HepG2 (cell line): ENCODE data around the gene TBL3. TPM values are rescaled to one million over a fixed set of nuclear protein-coding genes. Genes with fewer than 3 reads are reported as not detected.

ENCODE experiments used
- ATAC-seq: fragments of 200-7000 bp; cut with Tn5 transposase; 3 replicates; pipeline ENCODE4 v1.9.1; 2020; ENCODE audit warnings: mild to moderate bottlenecking, moderate library complexity
- BruUV-seq: library from RNA; stranded (reverse); fragments of 400-500 nt; replicated peaks from 2 replicates; lab custom pipeline; 2021; lab: Mats Ljungman, UMichigan
- CTCF ChIA-PET: fragments of 300-600 bp; formaldehyde crosslinking; extraction: SDS; loops from one replicate; lab custom pipeline; 2021; ENCODE audit warnings: low total read pairs, inconsistent platforms, low intra/inter-chr PET ratio; lab: Yijun Ruan, JAX
- POLR2A ChIA-PET: fragments of 350-600 bp; sonication (Branson Sonifier 250); formaldehyde crosslinking; loops from one replicate; lab custom pipeline; 2020; ENCODE audit warnings: antibody characterized with exemption, inconsistent platforms; lab: Yijun Ruan, JAX
- DNase-seq: peaks from one replicate; pipeline ENCODE4 v3.0.0-alpha.2; 2015; ENCODE audit warnings: low spot score
- FAIRE-seq: peaks from 3 replicates; lab custom pipeline; 2011; peaks lifted over from hg19 to GRCh38; lab: Jason Lieb, UNC
- H2AFZ ChIP-seq: one replicate; pipeline ENCODE4 v1.6.1; 2011; ENCODE audit warnings: low read length, inconsistent platforms
- H3K27ac ChIP-seq: fragments of 300-600 bp; 3 replicates; pipeline ENCODE4 v1.8.0; 2011; ENCODE audit warnings: mixed run types, mild to moderate bottlenecking, mixed read lengths, low read length, inconsistent platforms; ENCODE audit not compliant: insufficient read depth; ENCODE audit errors: extremely low read length
- H3K27me3 ChIP-seq, 2 experiments: fragments of 200-600 bp in 1 of 2; 2 replicates in 1 of 2; 3 replicates in 1 of 2; pipeline versions ENCODE4 v1.6.0 to v1.8.0; 2011; ENCODE audit warnings: low read length in 2 of 2, mild to moderate bottlenecking in 2 of 2, moderate library complexity in 2 of 2, inconsistent platforms in 1 of 2; ENCODE audit not compliant: insufficient read depth in 2 of 2, control insufficient read depth in 1 of 2
- H3K36me3 ChIP-seq, 2 experiments: fragments of 200-600 bp in 1 of 2; replicated peaks in 1 of 2; 2 replicates in 1 of 2; 3 replicates in 1 of 2; pipeline versions ENCODE4 v1.5.1 to v1.8.0; 2011; ENCODE audit warnings: low read length in 2 of 2, inconsistent platforms in 1 of 2; ENCODE audit not compliant: insufficient read depth in 2 of 2, control insufficient read depth in 1 of 2
- H3K4me1 ChIP-seq: 2 replicates; pipeline ENCODE4 v1.5.1; 2012; ENCODE audit warnings: low read length, inconsistent platforms; ENCODE audit not compliant: insufficient read depth
- H3K4me2 ChIP-seq: 2 replicates; pipeline ENCODE4 v1.6.0; 2011; ENCODE audit warnings: low read depth, low read length, inconsistent platforms
- H3K4me3 ChIP-seq, 3 experiments: fragments of 200-600 bp in 1 of 3; sonication (generic), shearing (Covaris generic) in 1 of 3; replicated peaks in 1 of 3; 2 replicates each; pipeline ENCODE4 v1.5.1; 2011 to 2016; ENCODE audit warnings: low read length in 3 of 3, inconsistent platforms in 2 of 3, low read depth in 2 of 3, mild to moderate bottlenecking in 2 of 3, control low read depth in 1 of 3, mixed read lengths in 1 of 3; ENCODE audit not compliant: insufficient read depth in 1 of 3
- H3K79me2 ChIP-seq: one replicate; pipeline ENCODE4 v1.6.1; 2011; ENCODE audit warnings: low read length, inconsistent platforms; ENCODE audit not compliant: insufficient read depth
- H3K9ac ChIP-seq: 2 replicates; pipeline ENCODE4 v1.6.0; 2011; ENCODE audit warnings: mild to moderate bottlenecking, low read depth, low read length, inconsistent platforms; ENCODE audit not compliant: insufficient read depth
- H3K9me3 ChIP-seq: 2 replicates; pipeline ENCODE4 v1.5.1; 2012; ENCODE audit warnings: mild to moderate bottlenecking, low read length
- H4K20me1 ChIP-seq: 2 replicates; pipeline ENCODE4 v1.6.0; 2011; ENCODE audit warnings: inconsistent platforms, mild to moderate bottlenecking, low read length, moderate library complexity; ENCODE audit not compliant: insufficient read depth
- MIER2 ChIP-seq: IDR thresholded peaks from 2 replicates; pipeline ENCODE4 v1.6.1; 2016; ENCODE audit warnings: missing biosample characterization, missing genetic modification reagents
- NAIF1 ChIP-seq: sonication (generic); formaldehyde crosslinking; IDR thresholded peaks from 2 replicates; pipeline ENCODE4 v1.5.0; 2020; ENCODE audit warnings: mild to moderate bottlenecking, missing genetic modification reagents, borderline replicate concordance
- ZNF674 ChIP-seq: sonication (generic); formaldehyde crosslinking; IDR thresholded peaks from 2 replicates; pipeline ENCODE4 v1.5.0; 2020; ENCODE audit warnings: low read depth, mild to moderate bottlenecking, missing genetic modification reagents
- WGBS: methylation state at CpG from one replicate; pipeline ENCODE4 v1.1.6; 2017; ENCODE audit warnings: low lambda C conversion rate; 5-methylcytosine and 5-hydroxymethylcytosine counted together
- in situ Hi-C: cut with HindIII; loops from 2 replicates; pipeline ENCODE4 v1.10.0; 2017; ENCODE audit warnings: low pct_unique_long_range_greater_than_20kb; ENCODE audit not compliant: extremely low pct_ligation_motif_present
- intact Hi-C: fragments of 100-400 bp; cut with micrococcal nuclease; formaldehyde crosslinking; loops from one replicate; pipeline ENCODE4 v1.10.0; 2022; ENCODE audit not compliant: unreplicated experiment
- polyA plus RNA-seq, 8 experiments: library from polyadenylated mRNA; depleted of rRNA in 3 of 8; stranded (reverse) in 7 of 8; unstranded in 1 of 8; fragments of >200 nt; fragmentation: Illumina TruSeq in 4 of 8; extraction: Trizol in 4 of 8; gene quantifications; 2 replicates each; pipeline versions ENCODE4 v1.2.1 to v1.2.3, GENCODE V29; 2011 to 2016; ENCODE audit warnings: low read depth in 4 of 8, missing spikeins in 1 of 8, mixed read lengths in 1 of 8; ENCODE audit not compliant: insufficient read depth in 1 of 8
- total RNA-seq, 5 experiments: library from RNA; depleted of rRNA; stranded (reverse); fragments of >200 nt; fragmentation: Illumina TruSeq; extraction: Trizol; gene quantifications; 2 replicates each; pipeline ENCODE4 v1.2.3, GENCODE V29; 2016; ENCODE audit warnings: low read depth in 1 of 5
- TF ChIP-seq, protein P1 (sequence below): sonication (generic); formaldehyde crosslinking; IDR thresholded peaks from 2 replicates; pipeline ENCODE4 v1.8.0; 2022; ENCODE audit warnings: mild to moderate bottlenecking, missing genetic modification reagents; ENCODE audit not compliant: insufficient replicate concordance
- TF ChIP-seq, protein P2 (sequence below): sonication (generic); formaldehyde crosslinking; IDR thresholded peaks from 2 replicates; pipeline ENCODE4 v1.4.0; 2020; ENCODE audit warnings: missing genetic modification reagents, low read depth, mild to moderate bottlenecking, borderline replicate concordance
- TF ChIP-seq, protein P3 (sequence below): sonication (generic); formaldehyde crosslinking; IDR thresholded peaks from 2 replicates; pipeline ENCODE4 v1.5.0; 2020; ENCODE audit warnings: mild to moderate bottlenecking, missing genetic modification reagents, borderline replicate concordance

Gene TBL3
- total and polyA plus RNA-seq, 2 of the 13 experiments (the other 11 are each of a cell fraction or from before 2014, with no cell fraction given): 16.8 to 38.0 TPM

DNA sequence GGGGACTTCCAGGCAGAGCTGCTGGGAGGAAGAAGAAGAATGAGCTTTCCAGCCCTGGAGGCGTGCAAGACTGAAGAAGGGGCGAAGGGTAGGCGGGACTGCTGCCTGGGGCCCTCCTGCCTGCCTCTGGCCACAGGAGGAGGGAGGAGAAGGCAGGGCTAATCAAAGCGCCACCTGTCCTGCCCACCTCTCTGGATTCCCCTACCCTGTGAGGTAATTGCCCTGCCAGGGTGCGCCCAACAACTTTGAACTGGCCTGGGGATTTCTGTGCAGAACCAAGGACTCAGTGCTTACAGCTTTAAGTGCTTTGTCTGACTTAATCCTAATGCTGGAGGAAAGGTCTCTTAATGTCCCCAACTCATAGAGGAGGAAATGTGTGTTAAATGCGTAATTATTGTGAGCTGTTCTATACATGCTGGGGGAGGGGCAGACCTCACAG is 9.6 kb downstream of the TBL3 start, which contains the start of gene NOXO1:
Gene NOXO1 (minus strand): TSS at position 72 of the 439 bp plus-strand sequence. CDS start 290 bp downstream, outside the sequence.
- Histone ChIP-seq H2AFZ (no peak within 1 kb of the TSS), H3K9ac (0 out of 2 replicates have a peak within 1 kb of the TSS, but pooled peaks have one; percentile 4), H3K79me2 (peaks cover 13% of the 10 kb centered on the region), H3K4me1 (peaks cover 37% of the 10 kb centered on the region), H3K27me3 (no peaks in the 10 kb centered on the region), H3K27ac (no peak within 1 kb of the TSS), H3K4me3 (no peak within 1 kb of the TSS), H3K4me2 (no peak within 1 kb of the TSS), H4K20me1 (no peaks in the 10 kb centered on the region), H3K9me3 (no peaks in the 10 kb centered on the region), H3K36me3 (peaks cover 14 to 22% of the 10 kb centered on the region in 2 experiments; a peak in 4 of 5 replicates)
- no TSS peak for BruUV-seq
- 89% methylated on average over 6 of the region's 6 CpGs for WGBS
- intact Hi-C loops: no loop called here
- DNase-seq: no peak
- POLR2A ChIA-PET: interaction anchor here (0.7 to 6.8 kb wide), 4 partner anchors 17 to 41 kb away, joined by 3 to 62 read pairs (median 3); partner anchors contain the start of gene RPS2
- no peak for TF ChIP-seq ZNF674 (CRISPR knock-in tag)
- CTCF ChIA-PET: no interaction called here
- ATAC-seq: no peak
- FAIRE-seq: no peak
- in situ Hi-C loops: no loop called here

DNA sequence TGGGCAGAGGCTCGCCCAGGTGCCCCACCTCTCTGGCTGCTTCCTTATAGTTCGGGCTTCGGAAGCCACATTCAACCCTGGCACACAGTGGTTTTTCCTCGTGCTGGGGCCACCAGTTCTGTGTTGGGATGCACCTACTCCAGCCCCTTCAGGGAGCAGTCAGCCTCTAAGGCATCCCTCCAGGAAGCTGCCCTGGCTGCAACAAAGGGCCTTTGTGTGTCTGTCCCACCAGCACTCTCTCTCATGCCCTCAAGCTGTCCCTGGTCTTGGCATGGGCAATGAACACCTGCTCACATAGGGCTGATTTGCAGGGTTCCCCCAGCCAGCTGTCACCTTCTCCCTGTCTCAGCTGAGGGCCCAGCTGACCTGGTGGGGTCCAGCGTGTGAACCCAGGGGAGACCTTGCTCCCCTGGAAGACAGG is 10.2 kb downstream of the TBL3 start:
- 0 out of 2 replicates have a peak overlapping the region, but pooled peaks have one; percentile 4 for H3K9ac ChIP-seq
- peak; percentile 3; the same call in 1 of the 3 replicates for ATAC-seq
- no CpG with 5 or more reads among the region's 5 CpGs for WGBS
- TF ChIP-seq, protein P1, sequence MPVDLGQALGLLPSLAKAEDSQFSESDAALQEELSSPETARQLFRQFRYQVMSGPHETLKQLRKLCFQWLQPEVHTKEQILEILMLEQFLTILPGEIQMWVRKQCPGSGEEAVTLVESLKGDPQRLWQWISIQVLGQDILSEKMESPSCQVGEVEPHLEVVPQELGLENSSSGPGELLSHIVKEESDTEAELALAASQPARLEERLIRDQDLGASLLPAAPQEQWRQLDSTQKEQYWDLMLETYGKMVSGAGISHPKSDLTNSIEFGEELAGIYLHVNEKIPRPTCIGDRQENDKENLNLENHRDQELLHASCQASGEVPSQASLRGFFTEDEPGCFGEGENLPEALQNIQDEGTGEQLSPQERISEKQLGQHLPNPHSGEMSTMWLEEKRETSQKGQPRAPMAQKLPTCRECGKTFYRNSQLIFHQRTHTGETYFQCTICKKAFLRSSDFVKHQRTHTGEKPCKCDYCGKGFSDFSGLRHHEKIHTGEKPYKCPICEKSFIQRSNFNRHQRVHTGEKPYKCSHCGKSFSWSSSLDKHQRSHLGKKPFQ: no peak
- TF ChIP-seq MIER2 (CRISPR knock-in tag) (no peak), NAIF1 (CRISPR knock-in tag) (no peak)
- TF ChIP-seq, protein P2, sequence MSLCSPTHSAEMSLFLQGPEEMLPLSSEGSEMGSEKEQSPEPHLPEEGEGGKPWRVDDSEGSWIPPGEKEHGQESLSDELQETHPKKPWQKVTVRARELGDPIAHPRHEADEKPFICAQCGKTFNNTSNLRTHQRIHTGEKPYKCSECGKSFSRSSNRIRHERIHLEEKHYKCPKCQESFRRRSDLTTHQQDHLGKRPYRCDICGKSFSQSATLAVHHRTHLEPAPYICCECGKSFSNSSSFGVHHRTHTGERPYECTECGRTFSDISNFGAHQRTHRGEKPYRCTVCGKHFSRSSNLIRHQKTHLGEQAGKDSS (CRISPR knock-in tag): no peak
- TF ChIP-seq, protein P3, sequence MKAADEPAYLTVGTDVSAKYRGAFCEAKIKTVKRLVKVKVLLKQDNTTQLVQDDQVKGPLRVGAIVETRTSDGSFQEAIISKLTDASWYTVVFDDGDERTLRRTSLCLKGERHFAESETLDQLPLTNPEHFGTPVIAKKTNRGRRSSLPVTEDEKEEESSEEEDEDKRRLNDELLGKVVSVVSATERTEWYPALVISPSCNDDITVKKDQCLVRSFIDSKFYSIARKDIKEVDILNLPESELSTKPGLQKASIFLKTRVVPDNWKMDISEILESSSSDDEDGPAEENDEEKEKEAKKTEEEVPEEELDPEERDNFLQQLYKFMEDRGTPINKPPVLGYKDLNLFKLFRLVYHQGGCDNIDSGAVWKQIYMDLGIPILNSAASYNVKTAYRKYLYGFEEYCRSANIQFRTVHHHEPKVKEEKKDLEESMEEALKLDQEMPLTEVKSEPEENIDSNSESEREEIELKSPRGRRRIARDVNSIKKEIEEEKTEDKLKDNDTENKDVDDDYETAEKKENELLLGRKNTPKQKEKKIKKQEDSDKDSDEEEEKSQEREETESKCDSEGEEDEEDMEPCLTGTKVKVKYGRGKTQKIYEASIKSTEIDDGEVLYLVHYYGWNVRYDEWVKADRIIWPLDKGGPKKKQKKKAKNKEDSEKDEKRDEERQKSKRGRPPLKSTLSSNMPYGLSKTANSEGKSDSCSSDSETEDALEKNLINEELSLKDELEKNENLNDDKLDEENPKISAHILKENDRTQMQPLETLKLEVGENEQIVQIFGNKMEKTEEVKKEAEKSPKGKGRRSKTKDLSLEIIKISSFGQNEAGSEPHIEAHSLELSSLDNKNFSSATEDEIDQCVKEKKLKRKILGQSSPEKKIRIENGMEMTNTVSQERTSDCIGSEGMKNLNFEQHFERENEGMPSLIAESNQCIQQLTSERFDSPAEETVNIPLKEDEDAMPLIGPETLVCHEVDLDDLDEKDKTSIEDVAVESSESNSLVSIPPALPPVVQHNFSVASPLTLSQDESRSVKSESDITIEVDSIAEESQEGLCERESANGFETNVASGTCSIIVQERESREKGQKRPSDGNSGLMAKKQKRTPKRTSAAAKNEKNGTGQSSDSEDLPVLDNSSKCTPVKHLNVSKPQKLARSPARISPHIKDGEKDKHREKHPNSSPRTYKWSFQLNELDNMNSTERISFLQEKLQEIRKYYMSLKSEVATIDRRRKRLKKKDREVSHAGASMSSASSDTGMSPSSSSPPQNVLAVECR: 0 out of 2 replicates have a peak, but pooled peaks have one; percentile 17

More for the DNA sequence above, 10.2 kb downstream of the TBL3 start:
- in situ Hi-C loops: no loop called here
- FAIRE-seq (no peak), DNase-seq (peak; percentile 41)
- no TSS peak for BruUV-seq
- Histone ChIP-seq H3K27ac (no peak overlapping the region), H3K4me2 (no peak overlapping the region), H4K20me1 (no peaks in the 10 kb centered on the region), H3K36me3 (peaks cover 15 to 22% of the 10 kb centered on the region in 2 experiments; a peak in 4 of 5 replicates), H2AFZ (no peak overlapping the region), H3K9me3 (no peaks in the 10 kb centered on the region), H3K79me2 (peaks cover 13% of the 10 kb centered on the region), H3K4me3 (no peak overlapping the region), H3K27me3 (no peaks in the 10 kb centered on the region), H3K4me1 (peaks cover 43% of the 10 kb centered on the region)
- intact Hi-C loops: no loop called here
- ChIA-PET CTCF (no interaction called here), POLR2A (interaction anchor here (1.0 to 6.8 kb wide), 4 partner anchors 12 to 42 kb away, joined by 3 to 62 read pairs (median 4); partner anchors contain the start of gene RPS2)
